PC-3 (cell line): ENCODE results near the gene GGT5. TPM values are rescaled to one million over a fixed set of nuclear protein-coding genes. Genes with fewer than 3 reads are reported as not detected.
"Not testable (repeated sequence)": the region's sequence is repeated elsewhere in the genome, so short reads cannot be mapped to it uniquely, and the experiment has no call there.

ENCODE experiments used
- ATAC-seq: fragments of 200-7000 bp; cut with Tn5 transposase; 2 replicates; pipeline ENCODE4 v1.9.1; 2020; ENCODE audit warnings: mild to moderate bottlenecking, moderate library complexity
- BruUV-seq: library from RNA; stranded (reverse); fragments of 400-500 nt; replicated peaks from 2 replicates; lab custom pipeline; 2021; lab: Mats Ljungman, UMichigan
- CTCF ChIA-PET: fragments of 300-600 bp; sonication (Branson Sonifier 250); formaldehyde crosslinking; loops from one replicate; lab custom pipeline; 2022; ENCODE audit warnings: antibody characterized with exemption; lab: Charles Lee
- POLR2A ChIA-PET: fragments of 300-600 bp; sonication (Branson Sonifier 250); formaldehyde crosslinking; loops from one replicate; lab custom pipeline; 2022; ENCODE audit warnings: antibody characterized with exemption; ENCODE audit not compliant: unreplicated experiment; lab: Charles Lee
- DNase-seq: peaks from one replicate; pipeline ENCODE4 v3.0.0-alpha.2; 2015
- H2AFZ ChIP-seq: fragments of 300-600 bp; sonication (generic); 2 replicates; pipeline ENCODE4 v1.6.0; 2016; ENCODE audit warnings: antibody characterized with exemption, low read length
- H3F3A ChIP-seq: fragments of 300-600 bp; sonication (generic); one replicate; pipeline ENCODE4 v1.6.0; 2017; ENCODE audit warnings: antibody characterized with exemption, low read length, control low read depth, mild to moderate bottlenecking; ENCODE audit not compliant: unreplicated experiment
- H3K27ac ChIP-seq: fragments of 300-600 bp; sonication (generic); 2 replicates; pipeline ENCODE4 v1.5.1; 2016; ENCODE audit warnings: mild to moderate bottlenecking, low read length
- H3K27me3 ChIP-seq: fragments of 300-600 bp; sonication (generic); 2 replicates; pipeline ENCODE4 v1.6.1; 2016; ENCODE audit warnings: low read length, mixed read lengths
- H3K36me3 ChIP-seq: fragments of 300-600 bp; sonication (generic); 2 replicates; pipeline ENCODE4 v1.6.1; 2016; ENCODE audit warnings: low read depth, mixed run types, low read length, mixed read lengths
- H3K4me1 ChIP-seq: fragments of 300-600 bp; sonication (generic); 2 replicates; pipeline ENCODE4 v1.5.1; 2016; ENCODE audit warnings: low read length; ENCODE audit not compliant: insufficient read depth
- H3K4me2 ChIP-seq: fragments of 300-600 bp; sonication (generic); 2 replicates; pipeline ENCODE4 v1.6.0; 2016; ENCODE audit warnings: low read length
- H3K4me3 ChIP-seq: fragments of 300-600 bp; sonication (generic); 2 replicates; pipeline ENCODE4 v1.5.1; 2016; ENCODE audit warnings: mild to moderate bottlenecking, low read length, mixed read lengths
- H3K79me2 ChIP-seq: fragments of 300-600 bp; sonication (generic); 2 replicates; pipeline ENCODE4 v1.6.1; 2017; ENCODE audit warnings: low read length, mixed read lengths
- H3K9ac ChIP-seq: fragments of 300-600 bp; sonication (generic); 2 replicates; pipeline ENCODE4 v1.6.0; 2016; ENCODE audit warnings: mild to moderate bottlenecking, low read length
- H3K9me2 ChIP-seq: fragments of 300-600 bp; sonication (generic); replicated peaks from 2 replicates; pipeline ENCODE4 v1.6.1; 2016; ENCODE audit warnings: mixed run types, low read length, mixed read lengths
- H3K9me3 ChIP-seq: fragments of 300-600 bp; sonication (generic); 2 replicates; pipeline ENCODE4 v1.6.1; 2016; ENCODE audit warnings: low read length, mixed read lengths
- H4K20me1 ChIP-seq: fragments of 300-600 bp; sonication (generic); 2 replicates; pipeline ENCODE4 v1.6.1; 2016; ENCODE audit warnings: low read length, mixed read lengths
- EZH2 ChIP-seq: fragments of 300-600 bp; sonication (generic); IDR thresholded peaks from one replicate; pipeline ENCODE4 v1.6.1; 2017; ENCODE audit warnings: antibody characterized with exemption, mild to moderate bottlenecking, low read length; ENCODE audit not compliant: unreplicated experiment
- EZH2phosphoT487 ChIP-seq: fragments of 300-600 bp; sonication (generic); IDR thresholded peaks from 2 replicates; pipeline ENCODE4 v1.6.1; 2018; ENCODE audit warnings: mild to moderate bottlenecking, antibody characterized with exemption, low read length, borderline replicate concordance
- intact Hi-C: fragments of 100-400 bp; cut with micrococcal nuclease; formaldehyde crosslinking; loops from 2 replicates; pipeline ENCODE4 v1.9.0; 2023
- total RNA-seq: library from RNA; depleted of rRNA; stranded (reverse); fragments of >200 nt; gene quantifications from 2 replicates; pipeline ENCODE4 v1.2.3, GENCODE V29; 2014
- TF ChIP-seq, protein P1 (sequence below): fragments of 300-600 bp; sonication (generic); conservative IDR thresholded peaks from 2 replicates; pipeline ENCODE4 v1.5.1; 2017; ENCODE audit warnings: antibody characterized with exemption, low read depth, mild to moderate bottlenecking, low read length

GGT5 gene
- total RNA-seq, 1 experiment from 2014 or later, result 0.04 TPM

GRCh38 chr22:24282401-24282800 lies 37.5 kb upstream of the GGT5 start:
- Histone ChIP-seq H3K9ac (no peak overlapping the region), H3F3A (no peaks in the 10 kb centered on the region), H3K9me2 (no peaks in the 10 kb centered on the region), H3K27ac (no peak overlapping the region), H3K27me3 (no peaks in the 10 kb centered on the region), H3K4me1 (peaks cover 6% of the 10 kb centered on the region; the same call in 1 of the 2 replicates), H2AFZ (no peak overlapping the region), H3K4me2 (no peak overlapping the region), H3K79me2 (peaks cover 60% of the 10 kb centered on the region), H3K36me3 (no peaks in the 10 kb centered on the region), H3K4me3 (no peak overlapping the region), H3K9me3 (no peaks in the 10 kb centered on the region), H4K20me1 (no peaks in the 10 kb centered on the region)
- BruUV-seq, result no TSS peak
- DNase-seq, result peak; percentile 58
- POLR2A ChIA-PET, result no interaction called here
- TF ChIP-seq EZH2, result no peak
- no peak for TF ChIP-seq EZH2phosphoT487
- TF ChIP-seq, protein P1, sequence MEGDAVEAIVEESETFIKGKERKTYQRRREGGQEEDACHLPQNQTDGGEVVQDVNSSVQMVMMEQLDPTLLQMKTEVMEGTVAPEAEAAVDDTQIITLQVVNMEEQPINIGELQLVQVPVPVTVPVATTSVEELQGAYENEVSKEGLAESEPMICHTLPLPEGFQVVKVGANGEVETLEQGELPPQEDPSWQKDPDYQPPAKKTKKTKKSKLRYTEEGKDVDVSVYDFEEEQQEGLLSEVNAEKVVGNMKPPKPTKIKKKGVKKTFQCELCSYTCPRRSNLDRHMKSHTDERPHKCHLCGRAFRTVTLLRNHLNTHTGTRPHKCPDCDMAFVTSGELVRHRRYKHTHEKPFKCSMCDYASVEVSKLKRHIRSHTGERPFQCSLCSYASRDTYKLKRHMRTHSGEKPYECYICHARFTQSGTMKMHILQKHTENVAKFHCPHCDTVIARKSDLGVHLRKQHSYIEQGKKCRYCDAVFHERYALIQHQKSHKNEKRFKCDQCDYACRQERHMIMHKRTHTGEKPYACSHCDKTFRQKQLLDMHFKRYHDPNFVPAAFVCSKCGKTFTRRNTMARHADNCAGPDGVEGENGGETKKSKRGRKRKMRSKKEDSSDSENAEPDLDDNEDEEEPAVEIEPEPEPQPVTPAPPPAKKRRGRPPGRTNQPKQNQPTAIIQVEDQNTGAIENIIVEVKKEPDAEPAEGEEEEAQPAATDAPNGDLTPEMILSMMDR, result no peak
- intact Hi-C loops, result no loop called here
- ATAC-seq, result no peak
- CTCF ChIA-PET, result no interaction called here

GRCh38 chr22:24280363-24280762 lies 35.5 kb upstream of the GGT5 start:
- H3K4me3 ChIP-seq, H3K27me3 ChIP-seq, H3K9me2 ChIP-seq, H3K4me1 ChIP-seq, H3F3A ChIP-seq, H3K27ac ChIP-seq, H3K9ac ChIP-seq, H3K36me3 ChIP-seq, intact Hi-C loops, BruUV-seq, H4K20me1 ChIP-seq, CTCF ChIA-PET, ATAC-seq, H3K4me2 ChIP-seq, DNase-seq, H2AFZ ChIP-seq, H3K9me3 ChIP-seq, POLR2A ChIA-PET: not testable (repeated sequence)
- peaks cover 58% of the 10 kb centered on the region for H3K79me2 ChIP-seq

- H3K4me2 ChIP-seq, POLR2A ChIA-PET, CTCF ChIA-PET, BruUV-seq, H3K4me3 ChIP-seq, DNase-seq, H4K20me1 ChIP-seq, H3K27me3 ChIP-seq, H3F3A ChIP-seq, H3K27ac ChIP-seq, H3K4me1 ChIP-seq, H3K9me2 ChIP-seq, H3K36me3 ChIP-seq, ATAC-seq, H2AFZ ChIP-seq, H3K9ac ChIP-seq, H3K9me3 ChIP-seq: not testable (repeated sequence)
- H3K79me2 ChIP-seq, result peaks cover 58% of the 10 kb centered on the region
- intact Hi-C loops, result loop anchor here (5.0 kb wide), 1 partner anchor 37 kb away; no protein-coding TSS in a partner anchor
Observed at GRCh38 chr22:24274696-24275405, 30.0 kb upstream of the GGT5 start.

GRCh38 chr22:24273906-24274305 lies 29.0 kb upstream of the GGT5 start:
- H2AFZ ChIP-seq, H3K4me1 ChIP-seq, H3K9me2 ChIP-seq, H3K4me3 ChIP-seq, H4K20me1 ChIP-seq, H3K9me3 ChIP-seq, BruUV-seq, H3K27ac ChIP-seq, H3K27me3 ChIP-seq, DNase-seq, CTCF ChIA-PET, H3K36me3 ChIP-seq, POLR2A ChIA-PET, H3F3A ChIP-seq, H3K9ac ChIP-seq, H3K4me2 ChIP-seq, ATAC-seq: not testable (repeated sequence)
- intact Hi-C loops, result loop anchor here (5.0 kb wide), 1 partner anchor 38 kb away; no protein-coding TSS in a partner anchor
- peaks cover 58% of the 10 kb centered on the region for H3K79me2 ChIP-seq

GRCh38 chr22:24273031-24273430 lies 28.1 kb upstream of the GGT5 start:
- H3F3A ChIP-seq, H3K9ac ChIP-seq, H3K4me1 ChIP-seq, POLR2A ChIA-PET, BruUV-seq, H3K9me2 ChIP-seq, H4K20me1 ChIP-seq, H3K27me3 ChIP-seq, ATAC-seq, H3K27ac ChIP-seq, H3K36me3 ChIP-seq, CTCF ChIA-PET, H3K9me3 ChIP-seq, DNase-seq, H2AFZ ChIP-seq: not testable (repeated sequence)
- H3K4me2 ChIP-seq, result peak overlapping the region; percentile 83
- H3K79me2 ChIP-seq, result peaks cover 54% of the 10 kb centered on the region
- H3K4me3 ChIP-seq, result peak overlapping the region; percentile 88; the same call in 1 of the 2 replicates
- intact Hi-C loops, result loop anchor here (5.0 kb wide), 1 partner anchor 39 kb away; no protein-coding TSS in a partner anchor
